Stimulated activated CD4-positive, alpha-beta T cell treated with anti-CD3 and anti-CD28 coated beads, Interleukin-2, amount 100 ng/mL, for 48 hours (primary cell): ENCODE results near the gene ZNF600.
A peak's percentile ranks its signal among the peaks of the same experiment; 100 is the strongest.
"Not testable (repeated sequence)": the region's sequence is repeated elsewhere in the genome, so short reads cannot be mapped to it uniquely, and the experiment has no call there.

ENCODE experiments used
- DNase-seq, 2 donors: peaks; one replicate each; pipeline ENCODE4 v3.0.0-alpha.2; 2020

The ZNF600 gene

GRCh38 chr19:52741371-52741770, 45.2 kb downstream of the ZNF600 start:
- not testable (repeated sequence) for DNase-seq

- DNase-seq = no peak
These were observed 47.0 kb downstream of the ZNF600 start for GRCh38 chr19:52739576-52739975.

GRCh38 chr19:52735734-52736133, 50.9 kb downstream of the ZNF600 start:
- DNase-seq = peak in 1 of 2 donors; percentile 5

- DNase-seq = peak; percentile 99
These were observed 51.5 kb downstream of the ZNF600 start, which contains the start of gene ZNF611 for GRCh38 chr19:52734893-52735661. TSS of gene ZNF611 (minus strand) at chr19:52735044. CDS start at chr19:52715894, 19,150 bp downstream.

GRCh38 chr19:52734331-52734892, 52.2 kb downstream of the ZNF600 start:
- DNase-seq = peak in 1 of 2 donors; percentile 10

- DNase-seq = not testable (repeated sequence)
These were observed 60.5 kb downstream of the ZNF600 start for GRCh38 chr19:52726051-52726450.

- no peak for DNase-seq
These were observed 61.0 kb downstream of the ZNF600 start for GRCh38 chr19:52725528-52725961.

GRCh38 chr19:52724701-52725514, 61.7 kb downstream of the ZNF600 start:
- DNase-seq = no peak

- not testable (repeated sequence) for DNase-seq
These were observed 62.5 kb downstream of the ZNF600 start for GRCh38 chr19:52723907-52724598.

- DNase-seq = no peak
These were observed 64.3 kb downstream of the ZNF600 start for GRCh38 chr19:52722062-52723003.

GRCh38 chr19:52720541-52720940, 66.0 kb downstream of the ZNF600 start:
- not testable (repeated sequence) for DNase-seq

- no peak for DNase-seq
These were observed 70.1 kb downstream of the ZNF600 start for GRCh38 chr19:52716522-52716921.

GRCh38 chr19:52715902-52716301, 70.7 kb downstream of the ZNF600 start:
- not testable (repeated sequence) for DNase-seq

- DNase-seq = not testable (repeated sequence)
These were observed 71.3 kb downstream of the ZNF600 start for GRCh38 chr19:52715330-52715729.
